Measurements from ENCODE around the gene AP5S1. TPM values are rescaled to one million over a fixed set of nuclear protein-coding genes. Genes with fewer than 3 reads are reported as not detected.

The AP5S1 gene
- total and polyA plus RNA-seq, 2 of the 13 experiments (the other 11 are each of a cell fraction or from before 2014, with no cell fraction given), result 7.9 to 23.2 TPM

- TF ChIP-seq ZBTB21 (CRISPR knock-in tag; IDR thresholded peaks at IDR 0.05), result no peak
- TF ChIP-seq CREB3 (CRISPR knock-in tag; IDR thresholded peaks at IDR 0.05), result no peak
- TF ChIP-seq ARHGAP35 (CRISPR knock-in tag; IDR thresholded peaks at IDR 0.05; ENCODE audit: borderline replicate concordance), result no peak; the same call in 1 of the 2 replicates
- no peak for TF ChIP-seq ZNF337 (CRISPR knock-in tag; IDR thresholded peaks at IDR 0.05; ENCODE audit: borderline replicate concordance, low read depth)
- peak; percentile 100 for TF ChIP-seq PCBP1 (IDR thresholded peaks at IDR 0.05; ENCODE audit: borderline replicate concordance, low read depth, low read length)
- TF ChIP-seq ZBTB7A (CRISPR knock-in tag; IDR thresholded peaks at IDR 0.05), result peak; percentile 71; the same call in 1 of the 2 replicates
- peak; percentile 13; the same call in 1 of the 2 replicates for TF ChIP-seq NR2F2 (IDR thresholded peaks at IDR 0.05; ENCODE audit: borderline replicate concordance, low read depth)
- TF ChIP-seq CCAR2 (optimal IDR thresholded peaks at IDR 0.05; ENCODE audit: low read depth, low read length), result no peak
- no peak for TF ChIP-seq ZNF709 (CRISPR knock-in tag; IDR thresholded peaks at IDR 0.05)
- TF ChIP-seq ZNF788 (CRISPR knock-in tag; IDR thresholded peaks at IDR 0.05; ENCODE audit: borderline replicate concordance), result peak; percentile 33; the same call in 1 of the 2 replicates
- no peak for TF ChIP-seq TERF1 (CRISPR knock-in tag; IDR thresholded peaks at IDR 0.05)
- no peak for TF ChIP-seq SP1 (IDR thresholded peaks at IDR 0.05)
- TF ChIP-seq SP1 (CRISPR knock-in tag; IDR thresholded peaks at IDR 0.05), result peak; percentile 59
- no peak for TF ChIP-seq SMC3 (IDR thresholded peaks at IDR 0.05; ENCODE audit: low read length)
- TF ChIP-seq E2F1 (CRISPR knock-in tag; IDR thresholded peaks at IDR 0.05), result peak; percentile 75
- 0 out of 2 replicates have a peak, but pooled peaks have one; percentile 50 for TF ChIP-seq PRDM10 (CRISPR knock-in tag; IDR thresholded peaks at IDR 0.05; ENCODE audit: low read depth)
- peak; percentile 29; the same call in 1 of the 2 replicates for TF ChIP-seq ZSCAN9 (CRISPR knock-in tag; IDR thresholded peaks at IDR 0.05; ENCODE audit: borderline replicate concordance)
- peak; percentile 31; the same call in 1 of the 2 replicates for TF ChIP-seq TGIF2 (CRISPR knock-in tag; IDR thresholded peaks at IDR 0.05)
- peak; percentile 63 for TF ChIP-seq RAD21 (CRISPR knock-in tag; IDR thresholded peaks at IDR 0.05)
Measured at GRCh38 chr20:3795511-3796468, 24.6 kb upstream of the AP5S1 start, which contains the start of gene CDC25B (continued).

All from HepG2 (cell line).